ENCODE results near the gene SIGLEC14. TPM values are rescaled to one million over a fixed set of nuclear protein-coding genes. Genes with fewer than 3 reads are reported as not detected.

SIGLEC14 gene
- total RNA-seq, 2 experiments from 2014 or later = 0.14 to 0.36 TPM

- DNase-seq = no peak
- Mint-ChIP-seq H3K4me1 (peaks cover 10% of the 10 kb centered on the region), H3K4me3 (no peak overlapping the region), H3K36me3 (peaks cover 6% of the 10 kb centered on the region), H3K9me3 (peaks cover 11% of the 10 kb centered on the region), H3K27ac (no peak overlapping the region), H3K27me3 (peaks cover 22% of the 10 kb centered on the region)
Measured at GRCh38 chr19:51610576-51610975, 36.0 kb downstream of the SIGLEC14 start.

GRCh38 chr19:51607920-51608562, 38.6 kb downstream of the SIGLEC14 start:
- H3K27ac Mint-ChIP-seq = no peak overlapping the region
- peak; percentile 58 for DNase-seq
- H3K27me3 Mint-ChIP-seq = peaks cover 10% of the 10 kb centered on the region
- H3K4me1 Mint-ChIP-seq = peaks cover 10% of the 10 kb centered on the region
- H3K4me3 Mint-ChIP-seq = no peak overlapping the region
- peaks cover 15% of the 10 kb centered on the region for H3K9me3 Mint-ChIP-seq
- H3K36me3 Mint-ChIP-seq = peaks cover 9% of the 10 kb centered on the region

GRCh38 chr19:51607077-51607476, 39.5 kb downstream of the SIGLEC14 start:
- DNase-seq = peak; percentile 57
- Mint-ChIP-seq H3K36me3 (peaks cover 8% of the 10 kb centered on the region), H3K4me3 (no peak overlapping the region), H3K4me1 (peaks cover 13% of the 10 kb centered on the region), H3K27ac (peak overlapping the region; percentile 1), H3K9me3 (peaks cover 9% of the 10 kb centered on the region), H3K27me3 (peaks cover 8% of the 10 kb centered on the region)

GRCh38 chr19:51602189-51602854, 44.3 kb downstream of the SIGLEC14 start:
- H3K36me3 Mint-ChIP-seq = peaks cover 8% of the 10 kb centered on the region
- H3K4me3 Mint-ChIP-seq = no peak overlapping the region
- peaks cover 9% of the 10 kb centered on the region for H3K4me1 Mint-ChIP-seq
- no peak overlapping the region for H3K27ac Mint-ChIP-seq
- peaks cover 26% of the 10 kb centered on the region for H3K27me3 Mint-ChIP-seq
- H3K9me3 Mint-ChIP-seq = peaks cover 6% of the 10 kb centered on the region
- no peak for DNase-seq

- DNase-seq = peak; percentile 24
- Mint-ChIP-seq H3K27ac (no peak overlapping the region), H3K27me3 (peaks cover 26% of the 10 kb centered on the region), H3K36me3 (peaks cover 6% of the 10 kb centered on the region), H3K9me3 (peaks cover 5% of the 10 kb centered on the region), H3K4me3 (no peak overlapping the region), H3K4me1 (peaks cover 3% of the 10 kb centered on the region)
Measured at GRCh38 chr19:51600940-51601580, 45.6 kb downstream of the SIGLEC14 start.

GRCh38 chr19:51599084-51599483, 47.5 kb downstream of the SIGLEC14 start:
- peaks cover 26% of the 10 kb centered on the region for H3K27me3 Mint-ChIP-seq
- H3K4me3 Mint-ChIP-seq = no peak overlapping the region
- peaks cover 3% of the 10 kb centered on the region for H3K9me3 Mint-ChIP-seq
- H3K27ac Mint-ChIP-seq = no peak overlapping the region
- no peak for DNase-seq
- peaks cover 6% of the 10 kb centered on the region for H3K4me1 Mint-ChIP-seq
- H3K36me3 Mint-ChIP-seq = peaks cover 9% of the 10 kb centered on the region

DNA sequence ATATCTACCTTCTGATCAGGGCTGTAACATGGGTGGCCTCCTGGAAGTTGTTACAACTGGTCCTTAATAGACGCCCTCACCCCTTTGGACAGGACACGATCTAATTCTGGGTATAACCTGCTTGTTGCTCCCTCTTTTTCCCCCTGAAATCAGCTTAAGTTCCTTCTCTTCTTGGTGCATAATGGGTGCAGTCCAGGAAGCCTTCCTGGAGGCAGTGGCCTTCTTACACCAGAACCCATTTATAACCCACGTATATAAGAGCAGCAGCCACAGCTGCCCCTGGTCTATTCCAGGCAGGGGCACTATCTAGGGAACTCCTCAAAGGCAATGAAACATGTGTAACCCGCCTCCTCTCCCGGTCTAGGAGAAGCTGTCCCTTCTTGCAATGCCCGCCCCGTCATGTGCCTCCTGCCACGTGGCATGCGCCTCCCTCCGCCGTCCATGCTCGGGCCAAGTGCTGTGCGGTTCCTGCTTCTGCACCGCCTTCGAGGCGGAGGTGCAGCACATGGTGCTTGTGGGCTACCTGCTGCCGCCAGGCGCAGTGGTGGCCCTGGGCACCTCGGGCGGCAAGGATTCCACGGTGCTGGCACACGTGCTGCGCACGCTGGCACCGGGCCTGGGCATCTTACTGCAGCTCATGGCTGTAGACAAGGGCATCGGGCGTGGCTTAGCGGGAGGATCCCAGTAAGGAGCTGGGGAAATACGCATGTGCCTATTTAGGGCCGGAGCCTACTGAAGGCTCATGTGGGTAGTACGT, 48.3 kb downstream of the SIGLEC14 start:
- Mint-ChIP-seq H3K9me3 (peaks cover 3% of the 10 kb centered on the region), H3K4me1 (peaks cover 11% of the 10 kb centered on the region), H3K36me3 (peaks cover 10% of the 10 kb centered on the region), H3K4me3 (no peak overlapping the region), H3K27me3 (peaks cover 26% of the 10 kb centered on the region), H3K27ac (no peak overlapping the region)
- no peak for DNase-seq

- DNase-seq = no peak
- Mint-ChIP-seq H3K27ac (peak overlapping the region; percentile 47), H3K27me3 (peaks cover 15% of the 10 kb centered on the region), H3K4me1 (peaks cover 14% of the 10 kb centered on the region), H3K4me3 (peak overlapping the region; percentile 92), H3K36me3 (peaks cover 10% of the 10 kb centered on the region), H3K9me3 (no peaks in the 10 kb centered on the region)
Measured at GRCh38 chr19:51595190-51596175, 51.1 kb downstream of the SIGLEC14 start.

GRCh38 chr19:51594774-51595109, 51.9 kb downstream of the SIGLEC14 start:
- no peak for DNase-seq
- peaks cover 12% of the 10 kb centered on the region for H3K36me3 Mint-ChIP-seq
- H3K27ac Mint-ChIP-seq = peak overlapping the region; percentile 71
- peaks cover 14% of the 10 kb centered on the region for H3K4me1 Mint-ChIP-seq
- peaks cover 9% of the 10 kb centered on the region for H3K27me3 Mint-ChIP-seq
- peak overlapping the region; percentile 92 for H3K4me3 Mint-ChIP-seq
- H3K9me3 Mint-ChIP-seq = peaks cover 1% of the 10 kb centered on the region

DNA sequence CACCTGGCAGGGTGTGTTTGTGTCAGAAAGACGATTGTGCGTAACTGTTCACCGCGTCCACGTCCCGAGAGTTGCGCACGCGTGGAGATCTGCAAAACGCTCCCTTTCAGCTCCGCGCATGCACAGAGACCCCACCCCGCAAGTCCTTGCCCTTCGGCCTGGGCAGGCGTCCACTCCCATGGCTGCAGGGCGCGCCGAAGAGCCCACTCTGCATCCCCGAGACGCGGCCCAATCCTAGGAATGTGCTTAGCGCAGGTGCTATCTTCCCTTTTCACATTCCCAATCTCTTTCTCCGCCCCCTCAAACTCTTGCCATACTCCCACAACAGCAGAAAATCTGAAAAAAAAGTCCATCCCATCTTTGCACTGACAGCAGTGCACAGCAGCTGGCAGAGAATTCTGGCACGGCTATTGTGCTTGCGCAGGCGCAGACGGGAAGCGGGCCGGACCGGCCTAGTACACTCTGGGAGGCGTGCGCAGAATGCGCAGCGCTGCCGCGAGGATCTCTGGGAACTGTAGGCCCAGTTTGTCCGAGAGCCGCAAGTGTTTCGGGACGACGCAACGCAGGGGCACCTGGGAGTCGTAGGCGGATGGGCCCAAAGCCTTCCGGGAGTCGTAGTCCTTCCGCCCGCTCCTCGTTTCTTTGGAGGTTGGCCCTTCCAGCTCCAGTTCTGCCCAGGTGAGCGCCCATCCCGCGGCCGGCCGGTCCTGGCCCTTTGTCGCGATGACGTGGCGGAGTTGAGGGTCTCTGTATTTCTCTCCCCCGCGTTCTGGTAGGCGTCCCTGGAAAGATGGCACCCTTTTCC, 52.5 kb downstream of the SIGLEC14 start:
- peak; percentile 95 for DNase-seq
- peaks cover 5% of the 10 kb centered on the region for H3K9me3 Mint-ChIP-seq
- peak overlapping the region; percentile 71 for H3K27ac Mint-ChIP-seq
- peaks cover 14% of the 10 kb centered on the region for H3K4me1 Mint-ChIP-seq
- H3K27me3 Mint-ChIP-seq = peaks cover 6% of the 10 kb centered on the region
- peaks cover 17% of the 10 kb centered on the region for H3K36me3 Mint-ChIP-seq
- H3K4me3 Mint-ChIP-seq = peak overlapping the region; percentile 92

GRCh38 chr19:51593138-51593890, 53.3 kb downstream of the SIGLEC14 start:
- Mint-ChIP-seq H3K36me3 (peaks cover 20% of the 10 kb centered on the region), H3K27me3 (peaks cover 4% of the 10 kb centered on the region), H3K27ac (peak overlapping the region; percentile 71), H3K9me3 (peaks cover 7% of the 10 kb centered on the region), H3K4me1 (peaks cover 14% of the 10 kb centered on the region), H3K4me3 (peak overlapping the region; percentile 92)
- no peak for DNase-seq
